Measurements from ENCODE around the gene DNAJC25.
A peak's percentile ranks its signal among the peaks of the same experiment; 100 is the strongest.
"Not testable (repeated sequence)": the region's sequence is repeated elsewhere in the genome, so short reads cannot be mapped to it uniquely, and the experiment has no call there.

The DNAJC25 gene

DNA sequence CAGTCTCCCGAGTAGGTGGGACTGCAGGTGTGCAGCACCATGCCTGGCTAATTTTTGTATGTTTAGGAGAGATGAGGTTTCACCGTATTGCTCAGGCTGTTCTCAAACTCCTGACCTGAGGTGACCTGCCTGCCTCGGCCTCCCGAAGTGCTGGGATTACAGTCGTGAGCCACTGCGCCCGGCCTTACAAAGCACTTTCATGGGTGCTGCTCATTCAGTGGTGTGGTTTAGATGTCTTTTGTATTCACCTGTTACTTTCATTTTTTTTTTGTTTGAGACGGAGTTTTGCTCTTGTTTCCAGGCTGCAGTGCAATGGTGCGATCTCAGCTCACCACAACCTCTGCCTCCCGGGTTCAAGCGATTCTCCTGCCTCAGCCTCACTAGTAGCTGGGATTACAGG is 37.5 kb downstream of the DNAJC25 start:
- not testable (repeated sequence) for DNase-seq

DNA sequence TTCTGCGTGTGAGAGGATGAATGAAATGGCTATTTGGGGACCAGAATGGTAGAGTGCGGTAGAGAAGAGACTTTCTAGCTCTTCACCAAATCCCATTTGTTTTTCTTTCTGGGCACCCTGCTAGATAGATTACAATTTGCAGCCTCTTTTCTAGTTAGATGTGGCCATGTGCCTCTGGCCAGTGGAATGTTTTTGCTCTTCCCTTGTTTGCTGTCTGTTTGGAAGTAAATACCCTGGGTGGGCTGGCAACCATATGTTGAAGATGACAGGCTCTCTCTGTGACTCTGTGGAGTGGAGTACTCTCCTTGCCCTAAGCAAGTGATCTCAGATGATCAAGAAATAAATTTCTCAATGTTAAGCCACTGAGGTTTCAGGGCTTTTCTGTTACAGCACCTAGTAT is 43.2 kb downstream of the DNAJC25 start:
- no peak for DNase-seq

DNA sequence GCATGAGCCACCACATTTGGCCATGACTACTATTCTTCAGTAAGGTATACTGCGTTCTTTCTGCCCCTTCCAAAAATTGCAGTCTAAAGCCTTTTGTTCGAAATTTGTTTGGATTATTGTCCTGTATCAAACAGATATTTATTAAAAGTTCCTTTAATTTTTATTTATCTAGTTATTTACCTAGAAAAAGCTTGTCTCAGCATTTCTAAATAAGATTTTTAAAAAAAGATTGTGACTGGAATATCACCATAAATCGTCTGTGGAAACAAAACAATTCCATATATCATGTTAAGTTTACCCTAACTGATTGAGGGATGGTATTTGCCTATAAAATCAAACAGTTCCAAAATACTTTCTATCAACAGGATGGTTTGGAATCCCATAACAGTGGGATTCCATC is 45.0 kb downstream of the DNAJC25 start:
- DNase-seq, result no peak

- DNase-seq, result no peak
These were observed 47.2 kb downstream of the DNAJC25 start for GRCh38 chr9:111678293-111678692.

DNA sequence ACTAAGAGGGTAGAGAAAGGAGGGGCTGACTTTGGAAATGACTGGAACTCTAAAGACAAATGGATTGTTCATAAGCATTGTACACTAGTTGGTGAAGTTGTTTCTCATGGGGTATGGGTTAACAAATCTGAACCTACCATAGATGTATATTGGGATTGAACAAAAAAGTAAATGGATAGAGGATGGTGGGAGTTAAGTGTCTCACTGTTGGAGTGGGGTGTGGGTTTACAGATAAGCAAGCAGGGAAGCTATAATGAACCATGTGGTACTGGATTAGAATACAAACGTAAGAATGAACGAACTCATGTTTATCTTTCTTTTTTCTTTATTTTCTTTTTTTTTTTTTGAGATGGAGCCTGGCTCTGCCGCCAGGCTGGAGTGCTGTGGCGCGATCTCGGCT is 48.1 kb downstream of the DNAJC25 start:
- no peak for DNase-seq

DNA sequence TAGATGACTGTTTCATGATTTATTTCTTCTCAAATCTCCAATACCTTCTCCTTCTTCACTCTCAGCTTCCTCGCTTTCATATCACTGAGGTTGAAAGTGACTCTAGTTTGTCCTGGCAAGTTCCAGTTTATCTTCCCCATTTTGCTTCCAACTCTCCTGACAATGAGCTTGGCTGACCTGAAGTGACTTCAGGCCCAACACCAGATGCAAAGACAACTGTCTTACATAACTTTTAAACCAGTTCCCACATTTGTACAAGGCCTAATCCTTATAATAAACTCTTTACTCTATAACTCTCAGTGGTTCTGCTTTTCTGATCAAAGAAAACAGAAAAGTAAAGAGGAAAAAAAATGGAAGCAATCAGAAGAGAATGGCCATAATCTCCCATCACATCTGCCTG is 52.3 kb downstream of the DNAJC25 start:
- peak; percentile 58 to 70 for DNase-seq

GRCh38 chr9:111691672-111692329 is 60.7 kb downstream of the DNAJC25 start:
- peak; percentile 24 to 59 for DNase-seq

DNA sequence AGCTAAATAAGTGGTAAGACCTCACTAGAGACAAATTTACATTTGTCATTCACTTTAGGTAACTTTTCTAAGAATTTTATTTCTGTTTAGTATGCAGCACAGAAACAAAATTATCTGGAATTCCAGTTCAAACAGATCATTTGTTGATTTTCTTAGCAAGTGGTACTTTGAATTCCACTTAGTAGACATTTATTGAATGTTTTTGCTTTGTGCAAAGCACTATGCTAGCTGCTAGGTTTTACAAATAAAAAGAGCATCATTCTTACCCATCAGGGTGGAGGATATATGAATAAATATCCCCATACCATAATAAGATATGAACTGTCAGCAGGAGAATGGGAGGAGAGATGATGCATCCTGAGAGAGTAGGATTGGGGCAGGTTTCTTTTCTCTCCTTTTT is 65.7 kb downstream of the DNAJC25 start:
- no peak for DNase-seq

GRCh38 chr9:111700776-111701175 is 69.6 kb downstream of the DNAJC25 start:
- no peak for DNase-seq

Data from inflammatory macrophage (primary cell).